ENCODE measurements around the gene LYRM9. TPM values are rescaled to one million over a fixed set of nuclear protein-coding genes. Genes with fewer than 3 reads are reported as not detected.
"Not testable (repeated sequence)": the region's sequence is repeated elsewhere in the genome, so short reads cannot be mapped to it uniquely, and the experiment has no call there.

The LYRM9 gene
- total RNA-seq, 2 donors from 2014 or later: 3.0 to 3.8 TPM

DNA sequence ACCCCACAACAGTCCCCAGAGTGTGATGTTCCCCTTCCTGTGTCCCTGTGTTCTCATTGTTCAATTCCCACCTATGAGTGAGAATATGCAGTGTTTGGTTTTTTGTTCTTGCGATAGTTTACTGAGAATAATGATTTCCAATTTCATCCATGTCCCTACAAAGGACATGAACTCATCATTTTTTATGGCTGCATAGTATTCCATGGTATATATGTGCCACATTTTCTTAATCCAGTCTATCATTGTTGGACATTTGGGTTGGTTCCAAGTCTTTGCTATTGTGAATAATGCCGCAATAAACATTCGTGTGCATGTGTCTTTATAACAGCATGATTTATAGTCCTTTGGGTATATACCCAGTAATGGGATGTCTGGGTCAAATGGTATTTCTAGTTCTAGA, 19.1 kb upstream of the LYRM9 start:
- intact Hi-C loops (cut with DNase I, micrococcal nuclease); ATAC-seq; DNase-seq: not testable (repeated sequence)

DNA sequence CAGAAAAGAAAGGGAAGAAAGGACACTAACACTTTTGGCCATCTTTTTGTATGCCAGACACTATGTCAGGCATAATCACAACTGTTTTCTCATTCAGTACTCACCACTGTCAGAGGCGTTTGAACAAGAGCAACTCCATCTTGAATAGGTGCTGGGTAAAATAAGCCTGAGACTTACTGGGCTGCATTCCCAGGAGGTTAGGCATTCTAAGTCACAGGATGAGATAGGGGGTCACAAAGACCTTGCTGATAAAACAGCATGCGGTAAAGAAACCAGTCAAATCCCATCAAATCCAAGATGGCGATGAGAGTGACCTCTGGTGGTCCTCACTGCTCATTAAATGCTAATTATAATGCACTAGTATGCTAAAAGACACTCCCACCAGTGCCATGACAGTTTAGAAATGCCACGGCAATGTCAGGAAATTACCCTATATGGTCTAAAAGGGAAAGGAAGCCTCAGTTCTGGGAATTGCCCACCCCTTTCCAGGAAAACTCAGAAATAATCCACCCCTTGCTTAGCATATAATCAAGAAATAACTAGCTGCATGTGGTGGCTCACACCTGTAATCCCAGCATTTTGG, 14.9 kb upstream of the LYRM9 start:
- ATAC-seq: no peak
- DNase-seq: no peak
- intact Hi-C loops (cut with DNase I, micrococcal nuclease): no loop called here

DNA sequence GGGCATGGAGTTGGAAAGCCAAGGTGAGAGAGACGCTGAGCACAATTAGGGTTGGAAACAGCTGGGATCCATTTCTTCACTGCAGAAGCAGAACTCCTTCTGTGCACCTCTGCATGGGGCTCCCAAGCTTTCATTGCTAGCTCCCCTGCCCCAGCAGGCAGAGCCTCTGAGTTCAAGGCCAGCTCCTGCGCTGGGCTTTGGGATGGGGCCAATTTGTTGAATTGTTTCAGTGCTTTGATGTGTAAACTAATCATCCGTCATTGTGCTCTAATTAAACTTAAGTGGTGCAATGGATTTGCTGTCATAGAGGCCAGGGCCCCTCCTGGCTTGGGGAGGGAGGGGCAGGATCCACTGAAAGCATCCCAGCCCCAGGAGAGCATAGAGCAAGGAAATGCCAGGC, 13.5 kb upstream of the LYRM9 start:
- ATAC-seq (no peak), DNase-seq (no peak)
- intact Hi-C loops (cut with DNase I, micrococcal nuclease): no loop called here

DNA sequence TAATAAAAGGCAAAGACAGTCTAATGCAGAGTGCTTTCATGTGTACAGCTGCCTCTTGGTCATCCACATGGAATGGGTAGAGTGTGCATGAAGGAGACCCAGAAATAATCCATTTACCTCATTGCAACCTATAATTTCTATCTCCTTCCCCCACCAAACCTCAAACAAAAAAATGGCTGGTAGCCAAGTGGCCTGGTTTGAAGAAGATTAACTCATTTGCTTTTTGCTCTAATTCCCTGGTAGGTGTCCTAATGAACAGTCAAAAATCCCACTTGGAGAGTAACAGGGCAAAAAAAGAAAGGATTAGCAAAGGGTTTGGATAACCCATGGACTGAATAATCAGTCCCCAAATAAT, 13.0 kb upstream of the LYRM9 start:
- DNase-seq: no peak
- ATAC-seq: no peak
- intact Hi-C loops (cut with DNase I, micrococcal nuclease): no loop called here

DNA sequence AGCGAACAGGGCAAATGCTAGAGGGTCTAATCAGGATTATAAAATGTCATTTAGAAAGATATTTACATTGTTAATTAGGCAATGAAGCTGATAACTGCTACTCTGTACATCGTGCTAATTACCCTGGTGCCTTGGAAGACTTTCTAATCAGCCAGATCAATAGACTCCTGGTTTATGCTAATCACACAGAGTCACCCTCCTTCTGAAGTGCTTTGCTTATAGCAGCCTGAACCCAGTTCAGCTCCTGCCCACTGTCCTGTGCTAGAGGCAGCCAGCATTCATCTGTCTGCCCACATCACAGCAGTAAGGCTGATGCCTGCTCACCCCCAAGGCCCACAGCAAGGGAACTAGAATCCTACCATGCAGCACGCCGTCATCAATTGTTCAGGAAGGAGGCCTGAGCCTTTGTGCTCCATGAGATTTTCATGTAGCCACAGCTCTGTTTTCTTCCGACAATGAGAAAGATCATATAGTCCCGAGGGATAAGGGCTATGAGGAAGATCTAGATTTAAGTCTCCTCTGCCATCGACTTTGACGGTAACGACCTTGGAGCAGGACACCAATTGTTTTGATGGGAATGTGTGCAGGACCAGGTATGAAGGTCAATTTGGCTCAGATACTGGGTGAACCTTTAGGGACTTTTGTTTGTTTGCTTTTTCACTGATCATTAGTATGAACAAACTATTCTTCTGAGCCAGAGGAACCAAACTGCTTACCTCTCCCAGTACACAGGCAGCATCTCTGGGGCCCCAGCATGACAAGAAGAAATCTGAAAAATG, 12.5 kb upstream of the LYRM9 start:
- DNase-seq (no peak), ATAC-seq (no peak)
- intact Hi-C loops (cut with DNase I, micrococcal nuclease): no loop called here

DNA sequence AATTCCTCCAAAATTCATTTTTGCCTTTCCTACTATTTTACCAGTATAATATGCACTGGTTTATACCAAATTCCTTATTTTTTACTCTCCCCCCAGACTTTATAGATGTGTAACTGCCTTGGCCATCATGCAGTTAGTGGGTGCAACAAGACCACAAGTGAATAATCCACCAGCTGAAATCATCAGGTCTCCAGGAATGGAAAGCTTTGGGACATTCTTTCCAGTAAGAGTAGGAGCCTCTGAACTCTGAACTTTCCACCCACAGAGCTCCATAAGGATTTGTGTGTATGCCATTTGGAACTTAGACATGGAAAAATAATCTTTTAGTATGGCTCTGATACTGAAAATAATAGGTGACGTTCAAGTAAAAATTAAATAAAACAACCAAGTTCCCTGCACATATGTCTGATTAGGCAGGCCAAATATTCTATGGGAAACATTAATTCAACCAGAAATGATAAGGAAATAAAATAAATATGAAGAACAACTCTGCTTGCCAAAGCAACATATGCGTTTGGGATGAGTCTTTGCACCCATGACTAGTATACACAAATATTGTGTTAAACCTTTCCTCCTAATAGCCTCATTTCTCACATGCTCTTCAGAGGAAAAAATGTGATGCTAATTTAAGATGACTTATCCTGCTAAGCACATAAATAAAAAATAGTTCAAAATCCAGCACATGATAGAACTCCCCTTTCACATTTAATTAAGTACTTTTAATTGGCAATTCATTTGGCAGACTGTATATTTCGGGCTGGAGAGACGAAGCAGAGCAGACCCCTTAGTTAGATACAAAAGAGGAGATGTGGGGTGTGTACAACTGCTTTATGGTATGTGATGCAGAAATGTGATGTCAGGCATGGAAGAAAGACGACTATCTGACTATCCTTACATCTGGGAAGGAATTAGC, 11.6 kb upstream of the LYRM9 start:
- no peak for ATAC-seq
- no peak for DNase-seq
- intact Hi-C loops (cut with DNase I, micrococcal nuclease): no loop called here

DNA sequence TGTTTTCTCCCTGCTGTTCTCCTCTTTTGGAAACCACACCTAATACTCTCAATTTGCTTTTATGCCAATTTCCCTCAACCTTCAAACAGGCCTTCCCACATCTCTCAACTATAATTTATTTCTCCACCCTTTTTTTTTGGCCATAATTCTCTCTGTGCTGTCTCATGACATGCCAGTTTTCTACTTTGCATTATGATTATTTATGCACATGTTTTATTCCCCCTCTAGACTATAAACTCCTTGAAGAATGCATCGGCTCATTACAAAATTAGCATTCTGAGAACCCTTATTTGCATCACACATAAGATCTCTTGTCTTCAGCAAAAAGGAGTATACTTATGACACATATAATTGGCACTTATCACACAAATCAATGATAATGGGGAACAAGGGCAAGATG, 10.9 kb upstream of the LYRM9 start:
- intact Hi-C loops (cut with DNase I, micrococcal nuclease): no loop called here

DNA sequence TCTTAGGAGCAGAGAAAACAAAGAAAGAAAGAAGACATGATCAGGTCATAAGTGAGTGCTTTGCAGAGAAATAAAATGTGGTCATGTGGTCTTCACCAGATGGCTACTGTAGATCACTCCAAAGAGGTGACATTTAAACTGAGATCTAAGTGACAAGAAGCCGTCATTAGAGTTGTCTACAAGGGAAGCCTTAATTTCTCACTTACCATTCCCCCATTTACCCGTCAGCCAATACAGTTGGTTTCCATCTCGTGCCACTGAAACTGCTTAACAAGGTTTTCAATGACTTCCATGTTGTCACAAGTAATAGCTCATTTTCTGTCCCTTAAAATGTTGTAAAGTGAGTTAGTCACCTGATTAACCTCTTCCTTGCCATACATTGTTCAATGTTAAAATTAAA, 6.4 kb upstream of the LYRM9 start:
- intact Hi-C loops (cut with DNase I, micrococcal nuclease): loop anchor here in 1 of 2 donors (10.0 kb wide), 1 partner anchor 155 kb away; no protein-coding TSS in a partner anchor
- no peak for ATAC-seq
- DNase-seq: no peak

More for the DNA sequence above, 10.9 kb upstream of the LYRM9 start:
- no peak for ATAC-seq
- DNase-seq: no peak

DNA sequence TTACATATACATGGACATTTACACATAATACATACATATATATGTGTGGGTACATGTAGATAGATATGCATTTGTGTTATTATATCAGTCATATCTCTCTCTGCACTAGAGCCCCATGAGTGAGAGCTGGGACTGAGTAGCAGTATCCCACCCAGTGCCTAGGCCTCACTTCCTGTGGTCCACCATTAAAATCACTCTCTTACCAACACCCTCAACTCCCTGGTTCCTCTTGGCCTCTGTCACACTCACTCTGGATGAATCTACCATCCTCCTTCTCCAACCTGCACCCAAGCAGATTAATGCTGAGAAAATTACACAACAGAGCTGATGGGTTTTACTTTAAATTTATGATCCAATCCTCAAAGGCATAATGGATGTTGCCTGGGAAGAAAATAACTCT, 4.9 kb upstream of the LYRM9 start:
- DNase-seq (no peak), ATAC-seq (no peak)
- intact Hi-C loops (cut with DNase I, micrococcal nuclease): loop anchor here in 1 of 2 donors (10.0 kb wide), 1 partner anchor 157 kb away; no protein-coding TSS in a partner anchor

DNA sequence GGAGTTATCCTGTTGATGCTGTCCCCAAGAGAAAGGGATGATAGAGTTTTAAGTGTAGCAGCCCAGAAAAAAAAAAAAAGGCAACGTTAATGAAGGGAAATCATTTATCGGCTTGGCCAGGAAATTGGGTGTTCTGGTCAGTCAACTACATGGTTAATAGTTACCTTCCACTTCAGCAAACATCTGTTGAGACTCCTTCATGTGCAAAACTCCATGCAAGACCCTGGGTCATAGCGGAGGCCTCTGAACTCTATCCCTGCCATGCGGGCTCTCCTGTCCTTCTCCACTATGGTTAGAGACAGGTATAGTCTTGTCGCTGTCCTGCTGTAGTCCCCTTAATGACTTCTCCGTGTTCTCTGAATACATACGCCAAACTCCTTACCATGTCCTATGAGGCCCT, 3.5 kb upstream of the LYRM9 start:
- intact Hi-C loops (cut with DNase I, micrococcal nuclease): loop anchor here in 1 of 2 donors (10.0 kb wide), 1 partner anchor 158 kb away; no protein-coding TSS in a partner anchor
- ATAC-seq: no peak
- no peak for DNase-seq

DNA sequence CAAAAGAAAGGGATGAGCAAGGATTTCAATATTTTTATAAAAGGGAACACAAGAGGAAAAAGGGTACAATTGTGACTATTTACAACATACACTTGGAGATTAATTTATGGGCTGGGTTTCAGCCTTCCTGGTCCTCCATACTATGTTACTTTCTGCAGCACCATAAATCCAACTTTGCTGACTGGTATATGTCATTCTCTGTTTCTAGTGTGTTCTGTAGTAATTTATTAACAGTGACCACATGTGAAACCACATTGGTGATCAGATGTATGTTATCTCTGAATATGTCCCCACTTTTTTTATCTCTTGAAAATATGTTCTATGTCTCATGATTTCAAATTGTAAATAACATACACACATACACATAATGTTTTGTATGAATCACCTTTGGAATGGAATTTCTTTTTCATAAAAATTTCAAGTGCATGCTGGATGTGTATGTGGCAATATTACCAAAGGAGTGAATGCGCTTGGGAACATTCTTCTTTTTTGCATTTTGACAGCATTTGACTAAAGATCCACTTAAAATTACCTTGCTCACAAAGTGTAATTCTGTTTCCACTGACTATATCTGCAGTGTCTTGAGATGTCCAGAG, 2.9 kb upstream of the LYRM9 start:
- intact Hi-C loops (cut with DNase I, micrococcal nuclease): loop anchor here in 1 of 2 donors (10.0 kb wide), 1 partner anchor 159 kb away; no protein-coding TSS in a partner anchor
- ATAC-seq (no peak), DNase-seq (no peak)

DNA sequence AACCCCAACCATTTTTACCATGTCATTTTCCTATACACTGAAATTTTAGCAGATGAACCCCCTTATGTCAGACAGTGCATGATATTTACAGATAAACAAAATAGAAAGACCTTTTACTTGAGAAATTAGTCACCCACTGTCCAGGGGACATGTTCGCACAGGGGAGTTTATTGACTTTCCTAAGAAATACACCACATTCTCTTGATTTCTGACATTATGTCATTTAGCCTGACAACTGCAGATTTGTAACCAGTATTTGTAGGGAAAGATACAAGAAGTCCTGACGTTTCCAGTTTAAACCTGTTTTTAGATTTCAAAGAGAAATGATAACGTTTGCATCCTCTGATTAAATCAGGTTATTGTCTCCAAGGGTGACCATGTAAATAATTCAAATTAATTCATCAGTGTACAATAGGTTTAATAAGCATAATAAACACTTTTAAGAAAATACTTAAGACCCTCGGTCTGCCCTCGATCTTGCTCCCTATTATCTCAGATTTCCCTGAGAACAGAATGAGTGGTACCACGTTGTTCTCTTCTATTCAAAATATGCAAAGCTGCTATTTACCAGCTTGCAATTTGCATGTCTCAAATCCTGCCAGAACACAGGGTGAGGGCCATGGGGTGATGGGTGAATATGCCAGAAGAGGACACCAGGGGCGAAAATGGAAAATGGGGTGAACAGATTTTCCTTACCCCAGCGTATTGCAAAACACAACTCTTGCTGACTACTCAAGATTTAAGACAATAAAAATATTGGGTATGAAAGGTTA, 2.1 kb upstream of the LYRM9 start:
- DNase-seq: no peak
- ATAC-seq: no peak
- intact Hi-C loops (cut with DNase I, micrococcal nuclease): loop anchor here in 1 of 2 donors (10.0 kb wide), 1 partner anchor 159 kb away; no protein-coding TSS in a partner anchor

DNA sequence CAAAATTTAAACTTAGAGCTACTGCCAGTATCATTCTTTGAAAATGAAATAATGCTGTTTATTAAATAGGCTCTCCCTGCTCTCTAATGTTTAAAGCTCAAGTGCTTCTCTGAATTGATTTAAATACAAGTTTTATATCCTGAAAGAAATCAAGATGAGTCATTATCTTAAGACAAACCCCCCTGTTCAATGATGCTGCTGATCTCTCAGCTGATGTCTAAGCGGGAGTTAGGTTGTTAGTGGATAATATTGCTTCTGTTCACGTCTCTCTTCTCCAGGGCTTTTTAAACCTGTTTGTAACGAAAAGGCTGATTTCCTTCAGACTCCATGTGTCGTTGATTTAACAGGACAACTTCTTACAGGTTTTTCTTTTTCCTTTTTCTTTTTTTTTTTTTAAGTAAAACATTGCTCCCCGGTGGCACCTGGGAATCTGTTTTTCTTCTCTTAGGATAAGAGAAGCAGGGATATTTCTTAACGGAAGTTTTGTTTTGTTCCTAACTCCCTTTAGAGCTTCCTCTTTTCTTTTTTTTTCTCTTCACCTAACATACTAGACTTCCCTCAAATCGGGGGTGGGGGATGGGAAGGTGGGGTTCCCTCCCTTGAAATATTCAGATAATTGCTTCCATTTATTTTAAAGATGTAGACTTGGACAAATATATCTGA, 807 bp upstream of the LYRM9 start:
- intact Hi-C loops (cut with DNase I, micrococcal nuclease): loop anchor here in 1 of 2 donors (10.0 kb wide), 1 partner anchor 161 kb away; no protein-coding TSS in a partner anchor
- DNase-seq (no peak), ATAC-seq (no peak)

DNA sequence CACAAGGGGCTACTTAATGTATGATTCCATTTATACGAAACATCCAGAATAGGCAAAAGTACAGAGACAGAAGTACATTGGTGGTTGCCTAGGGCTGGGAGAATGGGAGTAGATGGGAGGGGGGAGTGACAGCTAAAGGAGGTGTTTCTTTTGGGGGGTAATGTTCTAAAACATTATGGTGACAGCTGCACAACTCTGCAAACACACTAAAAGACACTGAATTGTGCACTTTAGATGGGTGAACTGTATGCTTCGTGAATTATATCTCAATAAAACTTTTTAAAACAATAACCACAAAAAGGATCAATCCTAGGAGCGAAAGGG, 661 bp downstream of the LYRM9 start:
- DNase-seq: no peak
- ATAC-seq: no peak
- intact Hi-C loops (cut with DNase I, micrococcal nuclease): loop anchor here in 1 of 2 donors (10.0 kb wide), 1 partner anchor 162 kb away; no protein-coding TSS in a partner anchor

DNA sequence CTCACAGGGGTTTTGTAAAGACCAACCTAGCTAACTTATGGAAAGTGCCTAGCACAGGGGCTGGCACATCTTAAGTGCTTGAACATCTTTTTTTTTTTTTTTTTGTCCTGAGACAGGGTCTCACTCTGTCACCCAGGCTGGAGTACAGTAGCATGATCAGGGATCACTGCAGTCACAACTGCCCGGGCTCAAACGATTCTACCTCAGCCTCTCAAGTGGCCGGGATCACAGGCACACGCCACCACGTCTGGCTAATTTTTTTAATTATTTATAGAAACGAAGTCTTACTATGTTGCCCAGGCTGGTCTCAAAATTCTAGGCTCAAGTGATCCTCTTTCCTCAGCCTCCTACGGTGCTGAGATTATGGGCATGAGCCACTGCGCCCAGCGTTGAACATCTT, 1.3 kb downstream of the LYRM9 start:
- intact Hi-C loops (cut with DNase I, micrococcal nuclease): loop anchor here in 1 of 2 donors (10.0 kb wide), 1 partner anchor 163 kb away; no protein-coding TSS in a partner anchor
- DNase-seq: no peak
- ATAC-seq: no peak

DNA sequence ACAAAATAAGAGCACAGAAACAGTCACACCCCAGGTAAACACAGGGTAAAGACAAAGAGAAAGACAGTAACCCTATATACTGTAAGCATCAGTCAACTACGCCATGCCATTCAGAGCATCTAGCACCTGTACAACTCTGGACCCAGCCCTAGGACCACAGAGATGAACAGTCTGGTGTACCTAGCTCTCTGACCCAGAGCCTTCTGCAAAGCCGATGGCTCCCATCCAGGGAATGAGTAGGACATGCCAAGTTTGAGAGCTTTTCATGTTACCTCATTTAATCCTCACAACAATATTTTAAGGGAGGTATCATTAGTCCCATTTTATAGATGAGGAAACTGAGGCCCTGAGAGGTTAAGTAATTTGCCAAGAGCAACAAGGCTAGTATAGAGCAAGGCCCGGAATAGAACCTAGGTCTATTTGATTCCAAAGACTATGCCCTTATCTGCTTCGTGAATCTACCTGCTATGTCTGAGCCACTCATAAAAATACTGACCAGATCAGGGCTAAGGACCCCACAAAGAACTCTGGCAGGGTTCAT, 3.4 kb downstream of the LYRM9 start:
- intact Hi-C loops (cut with DNase I, micrococcal nuclease): loop anchor here in 1 of 2 donors (10.0 kb wide), 1 partner anchor 165 kb away; no protein-coding TSS in a partner anchor
- ATAC-seq (no peak), DNase-seq (no peak)

DNA sequence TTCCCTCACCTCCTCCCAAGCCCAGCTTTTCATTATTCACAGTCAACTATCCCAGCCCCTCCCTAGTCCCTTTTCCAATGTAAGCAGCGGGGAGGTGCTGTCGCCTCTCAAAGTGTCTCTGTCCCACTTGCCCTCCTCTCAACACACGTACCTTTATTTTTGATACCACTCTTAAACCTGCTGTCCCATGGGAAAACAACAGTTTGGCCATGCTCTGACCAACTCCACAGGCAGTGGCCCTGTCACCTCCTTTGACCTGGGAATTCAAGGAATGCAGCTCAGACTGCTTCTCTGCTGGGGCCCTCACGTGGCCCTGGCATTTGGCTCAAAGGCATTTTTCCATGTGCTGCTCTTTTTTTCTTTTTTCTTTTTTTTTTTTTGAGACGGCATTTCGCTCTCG, 4.2 kb downstream of the LYRM9 start:
- ATAC-seq (no peak), DNase-seq (no peak)
- intact Hi-C loops (cut with DNase I, micrococcal nuclease): no loop called here
